K562 (cell line): ENCODE measurements around the gene PEDS1. TPM values are rescaled to one million over a fixed set of nuclear protein-coding genes. Genes with fewer than 3 reads are reported as not detected.

Experiments used
- BCL6 ChIP-seq: fragments of 250-450 bp; sonication (Bioruptor Pico); IDR thresholded peaks from 2 replicates; pipeline ENCODE4 v1.4.0; 2020
- CSDE1 ChIP-seq, 2 experiments: fragments of 450-650 bp; IDR thresholded peaks; 2 replicates each; pipeline ENCODE4 v1.6.1; 2016; ENCODE audit warnings: mild to moderate bottlenecking in 1 of 2
- DIDO1 ChIP-seq: fragments of 450-650 bp; IDR thresholded peaks from 2 replicates; pipeline ENCODE4 v1.6.1; 2016; ENCODE audit warnings: low read depth, missing biosample characterization, missing genetic modification characterization
- ETV6 ChIP-seq, 3 experiments: fragments of 150-350 bp in 1 of 3; sonication (generic) in 1 of 3; formaldehyde crosslinking in 1 of 3; IDR thresholded peaks; 2 replicates each; pipeline versions ENCODE4 v1.6.1 to v1.8.0; 2014 to 2022; ENCODE audit warnings: borderline replicate concordance in 2 of 3, low read depth in 2 of 3, antibody characterized with exemption in 1 of 3, low read length in 1 of 3, mild to moderate bottlenecking in 1 of 3, missing genetic modification reagents in 1 of 3
- JUN ChIP-seq, 2 experiments: sonication (generic) in 1 of 2; formaldehyde crosslinking in 1 of 2; IDR thresholded peaks; 2 replicates each; pipeline versions ENCODE4 v1.6.1 to v1.8.0; 2012 to 2022; ENCODE audit warnings: borderline replicate concordance in 2 of 2, mild to moderate bottlenecking in 2 of 2, improper control_type of control experiment in 1 of 2, low read depth in 1 of 2, low read length in 1 of 2, missing genetic modification reagents in 1 of 2
- KDM4B ChIP-seq, 2 experiments: fragments of 450-650 bp in 1 of 2; sonication (generic) in 1 of 2; IDR thresholded peaks; 2 replicates each; pipeline ENCODE4 v1.6.1; 2016 to 2017; ENCODE audit warnings: borderline replicate concordance in 2 of 2, antibody characterized with exemption in 1 of 2, low read depth in 1 of 2, mild to moderate bottlenecking in 1 of 2
- NONO ChIP-seq, 2 experiments: fragments of 200-400 bp in 1 of 2; fragments of 450-650 bp in 1 of 2; formaldehyde crosslinking in 1 of 2; IDR thresholded peaks; 2 replicates each; pipeline ENCODE4 v1.6.1; 2017; ENCODE audit warnings: low read depth in 2 of 2, mild to moderate bottlenecking in 2 of 2, moderate library complexity in 2 of 2, low read length in 1 of 2
- PHF8 ChIP-seq: fragments of 200-600 bp; sonication (generic); IDR thresholded peaks from 2 replicates; pipeline ENCODE4 v1.6.1; 2012; ENCODE audit warnings: mixed run types, mild to moderate bottlenecking, inconsistent platforms, low read length, moderate library complexity, borderline replicate concordance
- PURB ChIP-seq: sonication (generic); formaldehyde crosslinking; IDR thresholded peaks from 2 replicates; pipeline ENCODE4 v1.9.0; 2021; ENCODE audit warnings: low read depth, mild to moderate bottlenecking, missing genetic modification reagents
- SIN3A ChIP-seq, 2 experiments: fragments of 150-350 bp in 1 of 2; IDR thresholded peaks; 2 replicates each; pipeline ENCODE4 v1.6.1; 2011 to 2016; ENCODE audit warnings: borderline replicate concordance in 2 of 2, low read depth in 2 of 2, low read length in 2 of 2, mild to moderate bottlenecking in 2 of 2, moderate library complexity in 2 of 2; ENCODE audit not compliant: control insufficient read depth in 1 of 2
- SREBF2 ChIP-seq: sonication (generic); formaldehyde crosslinking; IDR thresholded peaks from 2 replicates; pipeline ENCODE4 v1.4.0; 2020; ENCODE audit warnings: mild to moderate bottlenecking, missing genetic modification reagents
- U2AF2 ChIP-seq: fragments of 200-400 bp; formaldehyde crosslinking; optimal IDR thresholded peaks from 2 replicates; pipeline ENCODE3; 2017; ENCODE audit warnings: low read depth, mild to moderate bottlenecking, low read length
- ZNF444 ChIP-seq: fragments of 250-450 bp; sonication (Bioruptor Pico); IDR thresholded peaks from 2 replicates; pipeline ENCODE4 v1.4.0; 2020; ENCODE audit warnings: mild to moderate bottlenecking, moderate library complexity
- polyA plus RNA-seq, 8 experiments: library from polyadenylated mRNA; depleted of rRNA in 4 of 8; stranded (reverse) in 5 of 8; unstranded in 3 of 8; fragments of >200 nt; fragmentation: Nextera tagmentation in 2 of 8; fragmentation: Illumina TruSeq in 1 of 8; extraction: Ambion mirVana in 2 of 8; extraction: Trizol in 1 of 8; gene quantifications; 2 replicates each; pipeline versions ENCODE4 v1.2.1 to v1.2.3, GENCODE V29; 2011 to 2014; ENCODE audit warnings: inconsistent platforms in 1 of 8, missing spikeins in 1 of 8
- total RNA-seq, 7 experiments: library from RNA; depleted of rRNA in 6 of 7; stranded (reverse); fragments of >200 nt in 6 of 7; fragmentation: Illumina TruSeq in 2 of 7; extraction: Trizol in 2 of 7; gene quantifications; 2 replicates each; pipeline versions ENCODE4 v1.2.1 to v1.2.3, GENCODE V29; 2011 to 2021; ENCODE audit warnings: low replicate concordance in 1 of 7
- TF ChIP-seq, protein P1 (sequence below), 3 experiments: fragments of 200-800 bp in 1 of 3; sonication (Bioruptor generic) in 1 of 3; sonication (generic) in 1 of 3; formaldehyde crosslinking in 1 of 3; IDR thresholded peaks; 2 replicates each; pipeline versions ENCODE4 v1.6.1 to v1.8.0; 2016 to 2022; ENCODE audit warnings: mild to moderate bottlenecking in 2 of 3, missing compliant biosample characterization in 2 of 3, missing genetic modification characterization in 2 of 3, missing genetic modification reagents in 1 of 3
- TF ChIP-seq, protein P2 (sequence below): fragments of 450-650 bp; formaldehyde crosslinking; IDR thresholded peaks from 2 replicates; pipeline ENCODE4 v1.4.0; 2020; ENCODE audit warnings: mild to moderate bottlenecking, moderate library complexity
- TF ChIP-seq, protein P3 (sequence below): fragments of 200-800 bp; sonication (Bioruptor generic); IDR thresholded peaks from 2 replicates; pipeline ENCODE4 v1.6.1; 2016; ENCODE audit warnings: missing genetic modification characterization, missing compliant biosample characterization

Gene PEDS1
- total and polyA plus RNA-seq, 9 of the 15 experiments (the other 6 are each of a cell fraction or from before 2014, with no cell fraction given) = 2.9 to 38.5 (median 24.2) TPM

DNA sequence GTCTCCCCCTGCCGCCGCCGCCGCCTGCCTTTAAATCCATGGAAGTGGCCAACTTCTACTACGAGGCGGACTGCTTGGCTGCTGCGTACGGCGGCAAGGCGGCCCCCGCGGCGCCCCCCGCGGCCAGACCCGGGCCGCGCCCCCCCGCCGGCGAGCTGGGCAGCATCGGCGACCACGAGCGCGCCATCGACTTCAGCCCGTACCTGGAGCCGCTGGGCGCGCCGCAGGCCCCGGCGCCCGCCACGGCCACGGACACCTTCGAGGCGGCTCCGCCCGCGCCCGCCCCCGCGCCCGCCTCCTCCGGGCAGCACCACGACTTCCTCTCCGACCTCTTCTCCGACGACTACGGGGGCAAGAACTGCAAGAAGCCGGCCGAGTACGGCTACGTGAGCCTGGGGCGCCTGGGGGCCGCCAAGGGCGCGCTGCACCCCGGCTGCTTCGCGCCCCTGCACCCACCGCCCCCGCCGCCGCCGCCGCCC, 37.6 kb upstream of the PEDS1 start (continued):
- TF ChIP-seq, protein P1, sequence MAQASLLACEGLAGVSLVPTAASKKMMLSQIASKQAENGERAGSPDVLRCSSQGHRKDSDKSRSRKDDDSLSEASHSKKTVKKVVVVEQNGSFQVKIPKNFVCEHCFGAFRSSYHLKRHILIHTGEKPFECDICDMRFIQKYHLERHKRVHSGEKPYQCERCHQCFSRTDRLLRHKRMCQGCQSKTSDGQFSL (CRISPR knock-in tag; IDR thresholded peaks at IDR 0.05) = peak; percentile 2; the same call in 1 of the 2 replicates
- TF ChIP-seq, protein P1 (tag; IDR thresholded peaks at IDR 0.05) = peak in 1 of 2 experiments; percentile 57; a peak in 1 of 4 replicates
- TF ChIP-seq PURB = no peak
- no peak for TF ChIP-seq ETV6 (IDR thresholded peaks at IDR 0.05; ENCODE audit: borderline replicate concordance in 1 of 2, low read depth in 2 of 2, low read length in 1 of 2)
- TF ChIP-seq ETV6 (CRISPR knock-in tag; IDR thresholded peaks at IDR 0.05; ENCODE audit: borderline replicate concordance) = peak; percentile 7; the same call in 1 of the 2 replicates
- 0 out of 4 replicates have a peak, but pooled peaks of 1 of the 2 experiments have one; percentile 4 for TF ChIP-seq NONO (IDR thresholded peaks at IDR 0.05; ENCODE audit: low read depth in 2 of 2, low read length in 1 of 2)
- no peak for TF ChIP-seq BCL6
- peak in 1 of 2 experiments; percentile 54; a peak in 1 of 4 replicates for TF ChIP-seq SIN3A (IDR thresholded peaks at IDR 0.05; ENCODE audit: borderline replicate concordance in 2 of 2, control insufficient read depth in 1 of 2, low read depth in 2 of 2, low read length in 2 of 2)
- TF ChIP-seq SREBF2 (CRISPR knock-in tag) = no peak
- TF ChIP-seq PHF8 = peak; percentile 39; the same call in 1 of the 2 replicates
- TF ChIP-seq JUN (IDR thresholded peaks at IDR 0.05; ENCODE audit: borderline replicate concordance, low read depth, low read length) = no peak
- TF ChIP-seq JUN (CRISPR knock-in tag; IDR thresholded peaks at IDR 0.05; ENCODE audit: borderline replicate concordance) = 0 out of 2 replicates have a peak, but pooled peaks have one; percentile 61
- TF ChIP-seq ZNF444 = no peak
- TF ChIP-seq DIDO1 (tag) = no peak
- no peak for TF ChIP-seq CSDE1 (IDR thresholded peaks at IDR 0.05)
- TF ChIP-seq, protein P2, sequence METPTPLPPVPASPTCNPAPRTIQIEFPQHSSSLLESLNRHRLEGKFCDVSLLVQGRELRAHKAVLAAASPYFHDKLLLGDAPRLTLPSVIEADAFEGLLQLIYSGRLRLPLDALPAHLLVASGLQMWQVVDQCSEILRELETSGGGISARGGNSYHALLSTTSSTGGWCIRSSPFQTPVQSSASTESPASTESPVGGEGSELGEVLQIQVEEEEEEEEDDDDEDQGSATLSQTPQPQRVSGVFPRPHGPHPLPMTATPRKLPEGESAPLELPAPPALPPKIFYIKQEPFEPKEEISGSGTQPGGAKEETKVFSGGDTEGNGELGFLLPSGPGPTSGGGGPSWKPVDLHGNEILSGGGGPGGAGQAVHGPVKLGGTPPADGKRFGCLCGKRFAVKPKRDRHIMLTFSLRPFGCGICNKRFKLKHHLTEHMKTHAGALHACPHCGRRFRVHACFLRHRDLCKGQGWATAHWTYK (CRISPR knock-in tag) = 0 out of 2 replicates have a peak, but pooled peaks have one; percentile 2
- TF ChIP-seq, protein P3, sequence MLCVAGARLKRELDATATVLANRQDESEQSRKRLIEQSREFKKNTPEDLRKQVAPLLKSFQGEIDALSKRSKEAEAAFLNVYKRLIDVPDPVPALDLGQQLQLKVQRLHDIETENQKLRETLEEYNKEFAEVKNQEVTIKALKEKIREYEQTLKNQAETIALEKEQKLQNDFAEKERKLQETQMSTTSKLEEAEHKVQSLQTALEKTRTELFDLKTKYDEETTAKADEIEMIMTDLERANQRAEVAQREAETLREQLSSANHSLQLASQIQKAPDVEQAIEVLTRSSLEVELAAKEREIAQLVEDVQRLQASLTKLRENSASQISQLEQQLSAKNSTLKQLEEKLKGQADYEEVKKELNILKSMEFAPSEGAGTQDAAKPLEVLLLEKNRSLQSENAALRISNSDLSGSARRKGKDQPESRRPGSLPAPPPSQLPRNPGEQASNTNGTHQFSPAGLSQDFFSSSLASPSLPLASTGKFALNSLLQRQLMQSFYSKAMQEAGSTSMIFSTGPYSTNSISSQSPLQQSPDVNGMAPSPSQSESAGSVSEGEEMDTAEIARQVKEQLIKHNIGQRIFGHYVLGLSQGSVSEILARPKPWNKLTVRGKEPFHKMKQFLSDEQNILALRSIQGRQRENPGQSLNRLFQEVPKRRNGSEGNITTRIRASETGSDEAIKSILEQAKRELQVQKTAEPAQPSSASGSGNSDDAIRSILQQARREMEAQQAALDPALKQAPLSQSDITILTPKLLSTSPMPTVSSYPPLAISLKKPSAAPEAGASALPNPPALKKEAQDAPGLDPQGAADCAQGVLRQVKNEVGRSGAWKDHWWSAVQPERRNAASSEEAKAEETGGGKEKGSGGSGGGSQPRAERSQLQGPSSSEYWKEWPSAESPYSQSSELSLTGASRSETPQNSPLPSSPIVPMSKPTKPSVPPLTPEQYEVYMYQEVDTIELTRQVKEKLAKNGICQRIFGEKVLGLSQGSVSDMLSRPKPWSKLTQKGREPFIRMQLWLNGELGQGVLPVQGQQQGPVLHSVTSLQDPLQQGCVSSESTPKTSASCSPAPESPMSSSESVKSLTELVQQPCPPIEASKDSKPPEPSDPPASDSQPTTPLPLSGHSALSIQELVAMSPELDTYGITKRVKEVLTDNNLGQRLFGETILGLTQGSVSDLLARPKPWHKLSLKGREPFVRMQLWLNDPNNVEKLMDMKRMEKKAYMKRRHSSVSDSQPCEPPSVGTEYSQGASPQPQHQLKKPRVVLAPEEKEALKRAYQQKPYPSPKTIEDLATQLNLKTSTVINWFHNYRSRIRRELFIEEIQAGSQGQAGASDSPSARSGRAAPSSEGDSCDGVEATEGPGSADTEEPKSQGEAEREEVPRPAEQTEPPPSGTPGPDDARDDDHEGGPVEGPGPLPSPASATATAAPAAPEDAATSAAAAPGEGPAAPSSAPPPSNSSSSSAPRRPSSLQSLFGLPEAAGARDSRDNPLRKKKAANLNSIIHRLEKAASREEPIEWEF (CRISPR knock-in tag) = no peak
- peak in 1 of 2 experiments; percentile 32; a peak in 1 of 4 replicates for TF ChIP-seq KDM4B (IDR thresholded peaks at IDR 0.05; ENCODE audit: borderline replicate concordance in 2 of 2, low read depth in 1 of 2)
- no peak for TF ChIP-seq U2AF2
